ENCODE data around the gene FER1L5.

- TF ChIP-seq CTCF (IDR thresholded peaks at IDR 0.05; ENCODE audit: control extremely low read depth in 1 of 3, insufficient read depth in 1 of 3, low read depth in 1 of 3, low read length in 3 of 3) (no peak), POLR2A (IDR thresholded peaks at IDR 0.05; ENCODE audit: control extremely low read depth in 1 of 2, low read depth in 2 of 2, low read length in 2 of 2) (no peak), JUND (IDR thresholded peaks at IDR 0.05; ENCODE audit: low read length) (no peak), YY1 (IDR thresholded peaks at IDR 0.05; ENCODE audit: low read depth, low read length) (no peak)
Observed at GRCh38 chr2:96683307-96683706, 40.7 kb downstream of the FER1L5 start.
